HCT116 (cell line): Measurements from ENCODE around the gene ADAMTS9. TPM values are rescaled to one million over a fixed set of nuclear protein-coding genes. Genes with fewer than 3 reads are reported as not detected.

Source experiments
- ATAC-seq: fragments of 200-7000 bp; cut with Tn5 transposase; 2 replicates; pipeline ENCODE4 v1.9.1; 2020; ENCODE audit warnings: mild to moderate bottlenecking, moderate library complexity
- BruUV-seq: library from RNA; stranded (reverse); fragments of 400-500 nt; replicated peaks from 2 replicates; lab custom pipeline; 2021; lab: Mats Ljungman, UMichigan
- CTCF ChIA-PET: fragments of 300-600 bp; sonication (Branson Sonifier 250); formaldehyde crosslinking; loops from one replicate; lab custom pipeline; 2021; ENCODE audit warnings: antibody characterized with exemption; lab: Charles Lee
- POLR2A ChIA-PET: fragments of 300-600, 350-600 bp; sonication (Branson Sonifier 250); formaldehyde crosslinking; loops from one replicate; lab custom pipeline; 2021; ENCODE audit warnings: antibody characterized with exemption; lab: Charles Lee
- RAD21 ChIA-PET, 2 experiments: fragments of 300-600 bp; sonication (Branson Sonifier 250); formaldehyde crosslinking; loops; one replicate each; lab custom pipeline; 2023; ENCODE audit warnings: low total read pairs in 2 of 2; ENCODE audit not compliant: uncharacterized antibody in 2 of 2, unreplicated experiment in 2 of 2, low non-redundant PET in 1 of 2; lab: Charles Lee
- DNase-seq: peaks from one replicate; pipeline ENCODE4 v3.0.0-alpha.2; 2010; ENCODE audit warnings: low read depth, low spot score
- H2AFZ ChIP-seq: fragments of 200-600 bp; shearing (Covaris generic), sonication (generic); 2 replicates; pipeline ENCODE4 v1.6.1; 2017; ENCODE audit warnings: low read depth, mixed run types, mixed read lengths, antibody characterized with exemption, low read length; ENCODE audit not compliant: poor library complexity, severe bottlenecking
- H3K27ac ChIP-seq: 2 replicates; pipeline ENCODE4 v1.5.1; 2012; ENCODE audit warnings: low read depth, low read length
- H3K27me3 ChIP-seq: fragments of 200-600 bp; sonication (generic); 2 replicates; pipeline ENCODE4 v1.6.1; 2016; ENCODE audit warnings: mixed run types, low read length, mixed read lengths; ENCODE audit not compliant: insufficient read depth
- H3K36me3 ChIP-seq, 2 experiments: fragments of 200-500 bp in 1 of 2; fragments of 200-600 bp in 1 of 2; sonication (Bioruptor generic) in 1 of 2; sonication (generic) in 1 of 2; 2 replicates each; pipeline versions ENCODE4 v1.5.1 to v1.6.1; 2014 to 2016; ENCODE audit warnings: low read length in 2 of 2, inconsistent platforms in 1 of 2, mixed read lengths in 1 of 2, mixed run types in 1 of 2; ENCODE audit not compliant: insufficient read depth in 2 of 2, control insufficient read depth in 1 of 2
- H3K4me1 ChIP-seq, 2 experiments: fragments of 200-600 bp in 1 of 2; sonication (generic) in 1 of 2; 2 replicates each; pipeline versions ENCODE4 v1.5.1 to v1.6.1; 2012 to 2017; ENCODE audit warnings: low read length in 2 of 2, inconsistent platforms in 1 of 2, mild to moderate bottlenecking in 1 of 2, mixed read lengths in 1 of 2, mixed run types in 1 of 2, moderate library complexity in 1 of 2; ENCODE audit not compliant: insufficient read depth in 2 of 2, control insufficient read depth in 1 of 2
- H3K4me2 ChIP-seq: fragments of 200-600 bp; sonication (generic); 2 replicates; pipeline ENCODE4 v1.6.1; 2017; ENCODE audit warnings: mixed run types, low read length, mixed read lengths
- H3K4me3 ChIP-seq, 2 experiments: fragments of 200-600 bp in 1 of 2; sonication (generic) in 1 of 2; replicated peaks in 1 of 2; 2 replicates each; pipeline ENCODE4 v1.5.1; 2011 to 2016; ENCODE audit warnings: low read length in 2 of 2, control low read depth in 1 of 2, low read depth in 1 of 2, mild to moderate bottlenecking in 1 of 2, mixed read lengths in 1 of 2, mixed run types in 1 of 2
- H3K79me2 ChIP-seq: fragments of 200-600 bp; sonication (generic); 2 replicates; pipeline ENCODE4 v1.6.1; 2017; ENCODE audit warnings: mild to moderate bottlenecking, mixed run types, low read length, moderate library complexity, mixed read lengths; ENCODE audit not compliant: insufficient read depth
- H3K9ac ChIP-seq: fragments of 200-600 bp; sonication (generic); 2 replicates; pipeline ENCODE4 v1.6.1; 2016; ENCODE audit warnings: low read length, mixed read lengths
- H3K9me2 ChIP-seq: fragments of 200-600 bp; sonication (generic), shearing (Covaris generic); 2 replicates; pipeline ENCODE4 v1.6.1; 2017; ENCODE audit warnings: mixed run types, mild to moderate bottlenecking, moderate library complexity; ENCODE audit not compliant: insufficient read depth
- H3K9me3 ChIP-seq, 2 experiments: fragments of 200-500 bp in 1 of 2; fragments of 200-600 bp in 1 of 2; sonication (Bioruptor generic) in 1 of 2; sonication (generic) in 1 of 2; 2 replicates each; pipeline ENCODE4 v1.6.1; 2014 to 2017; ENCODE audit warnings: low read length in 2 of 2, mixed read lengths in 2 of 2, inconsistent platforms in 1 of 2, low read depth in 1 of 2, mild to moderate bottlenecking in 1 of 2, mixed run types in 1 of 2, moderate library complexity in 1 of 2; ENCODE audit not compliant: control insufficient read depth in 1 of 2, insufficient read depth in 1 of 2
- H4K20me1 ChIP-seq: fragments of 200-600 bp; sonication (generic), shearing (Covaris generic); 2 replicates; pipeline ENCODE4 v1.6.1; 2017; ENCODE audit warnings: mixed run types, mild to moderate bottlenecking, moderate library complexity; ENCODE audit not compliant: insufficient read depth
- ATF3 ChIP-seq: IDR thresholded peaks from 2 replicates; pipeline ENCODE4 v1.6.1; 2012
- CBX3 ChIP-seq: IDR thresholded peaks from 2 replicates; pipeline ENCODE4 v1.6.1; 2012; ENCODE audit warnings: low read depth
- EGR1 ChIP-seq: IDR thresholded peaks from 2 replicates; pipeline ENCODE4 v1.6.1; 2012; ENCODE audit warnings: low read depth
- EZH2 ChIP-seq: fragments of 200-600 bp; sonication (generic); IDR thresholded peaks from 2 replicates; pipeline ENCODE4 v1.6.1; 2017; ENCODE audit warnings: antibody characterized with exemption, mixed run types
- EZH2phosphoT487 ChIP-seq: fragments of 200-600 bp; IDR thresholded peaks from 2 replicates; pipeline ENCODE4 v1.6.1; 2018; ENCODE audit warnings: antibody characterized with exemption, borderline replicate concordance
- FOSL1 ChIP-seq: IDR thresholded peaks from 2 replicates; pipeline ENCODE4 v1.6.1; 2012; ENCODE audit warnings: low read depth
- MAX ChIP-seq: IDR thresholded peaks from 2 replicates; pipeline ENCODE4 v1.6.1; 2012
- POLR2A ChIP-seq: IDR thresholded peaks from 2 replicates; pipeline ENCODE4 v1.7.0; 2011; ENCODE audit warnings: borderline replicate concordance; ENCODE audit not compliant: insufficient read depth, insufficient read length; ENCODE audit errors: extremely low read depth
- POLR2AphosphoS5 ChIP-seq: IDR thresholded peaks from 2 replicates; pipeline ENCODE4 v1.6.1; 2011; ENCODE audit warnings: mild to moderate bottlenecking, low read depth, low read length, moderate library complexity
- REST ChIP-seq: IDR thresholded peaks from 2 replicates; pipeline ENCODE4 v1.6.1; 2012; ENCODE audit warnings: low read depth
- SIN3A ChIP-seq: IDR thresholded peaks from 2 replicates; pipeline ENCODE4 v1.6.1; 2012; ENCODE audit warnings: low read depth
- SRF ChIP-seq: IDR thresholded peaks from 2 replicates; pipeline ENCODE4 v1.6.1; 2012; ENCODE audit warnings: low read depth
- TCF7L2 ChIP-seq: IDR thresholded peaks from 2 replicates; pipeline ENCODE4 v1.7.0; 2011; ENCODE audit warnings: borderline replicate concordance, inconsistent platforms; ENCODE audit not compliant: insufficient read depth, insufficient read length; ENCODE audit errors: extremely low read depth
- ZBTB33 ChIP-seq: IDR thresholded peaks from 2 replicates; pipeline ENCODE4 v1.6.1; 2011; ENCODE audit warnings: mild to moderate bottlenecking, low read length, moderate library complexity; ENCODE audit not compliant: insufficient replicate concordance; ENCODE audit errors: extremely low read depth
- intact Hi-C: fragments of 100-400 bp; cut with micrococcal nuclease; formaldehyde crosslinking; loops from 2 replicates; pipeline ENCODE4 v1.10.0; 2022
- total RNA-seq: library from RNA; stranded (reverse); gene quantifications from one replicate; pipeline ENCODE4 v1.2.1, GENCODE V29; 2021; ENCODE audit not compliant: unreplicated experiment

The ADAMTS9 gene
- total RNA-seq, 1 experiment from 2014 or later: 0.05 TPM

GRCh38 chr3:64607032-64607551, 80.7 kb downstream of the ADAMTS9 start:
- H2AFZ ChIP-seq: no peak overlapping the region
- TF ChIP-seq MAX (no peak), FOSL1 (no peak), SRF (no peak)
- no peak overlapping the region for H3K4me2 ChIP-seq
- POLR2A ChIA-PET: no interaction called here
- BruUV-seq: no TSS peak
- no peak overlapping the region for H3K4me3 ChIP-seq
- RAD21 ChIA-PET: no interaction called here
- no peaks in the 10 kb centered on the region; the same call in 1 of the 2 replicates for H3K27me3 ChIP-seq
- no peaks in the 10 kb centered on the region for H3K4me1 ChIP-seq
- no peaks in the 10 kb centered on the region for H3K9me2 ChIP-seq
- H3K36me3 ChIP-seq: no peaks in the 10 kb centered on the region
- DNase-seq (no peak), ATAC-seq (no peak)
- H4K20me1 ChIP-seq: no peaks in the 10 kb centered on the region
- no peak overlapping the region for H3K27ac ChIP-seq
- H3K9ac ChIP-seq: no peak overlapping the region
- CTCF ChIA-PET: no interaction called here
- H3K9me3 ChIP-seq: no peaks in the 10 kb centered on the region
- intact Hi-C loops: no loop called here
- no peaks in the 10 kb centered on the region for H3K79me2 ChIP-seq

- ATAC-seq (no peak), DNase-seq (no peak)
- ChIA-PET CTCF (no interaction called here), RAD21 (no interaction called here), POLR2A (no interaction called here)
- Histone ChIP-seq H3K4me3 (no peak overlapping the region), H3K27me3 (peaks cover 4% of the 10 kb centered on the region; the same call in 1 of the 2 replicates), H3K79me2 (no peaks in the 10 kb centered on the region), H3K4me2 (no peak overlapping the region), H3K4me1 (no peaks in the 10 kb centered on the region), H4K20me1 (no peaks in the 10 kb centered on the region), H3K36me3 (no peaks in the 10 kb centered on the region), H3K9me2 (no peaks in the 10 kb centered on the region), H2AFZ (no peak overlapping the region), H3K9ac (no peak overlapping the region), H3K27ac (no peak overlapping the region), H3K9me3 (no peaks in the 10 kb centered on the region)
- intact Hi-C loops: no loop called here
- BruUV-seq: no TSS peak
- TF ChIP-seq ATF3: no peak
- TF ChIP-seq EZH2: no peak
- TF ChIP-seq SRF: no peak
- no peak for TF ChIP-seq SIN3A
- TF ChIP-seq ZBTB33: no peak
- TF ChIP-seq POLR2AphosphoS5: no peak
- no peak for TF ChIP-seq EZH2phosphoT487
- TF ChIP-seq EGR1: no peak
- TF ChIP-seq CBX3: no peak
- TF ChIP-seq REST: no peak
- TF ChIP-seq MAX: no peak
- TF ChIP-seq POLR2A: no peak
- TF ChIP-seq FOSL1: no peak
- no peak for TF ChIP-seq TCF7L2
Measured at GRCh38 chr3:64604313-64604712, 83.5 kb downstream of the ADAMTS9 start.
